Fibroblast of pulmonary artery (primary cell): Measurements from ENCODE around the gene FCER2.

Experiments used
- DNase-seq: peaks from one replicate; pipeline ENCODE4 v3.0.0-alpha.2; 2010; ENCODE audit warnings: low read depth
- H3K4me3 ChIP-seq: replicated peaks from 2 replicates; pipeline ENCODE4 v1.5.1; 2011; ENCODE audit warnings: low read depth, mild to moderate bottlenecking, control low read depth, low read length, moderate library complexity
- CTCF ChIP-seq: IDR thresholded peaks from 2 replicates; pipeline ENCODE4 v1.5.1; 2011; ENCODE audit warnings: mild to moderate bottlenecking, control low read depth, low read length, inconsistent platforms; ENCODE audit errors: missing control alignments

The FCER2 gene

GRCh38 chr19:7643031-7643415 is 58.9 kb downstream of the FCER2 start:
- H3K4me3 ChIP-seq: no peak overlapping the region
- no peak for TF ChIP-seq CTCF
- DNase-seq: no peak

GRCh38 chr19:7642295-7643030 is 59.5 kb downstream of the FCER2 start:
- DNase-seq: no peak
- H3K4me3 ChIP-seq: no peak overlapping the region
- TF ChIP-seq CTCF: no peak

- no peak overlapping the region for H3K4me3 ChIP-seq
- TF ChIP-seq CTCF: no peak
- no peak for DNase-seq
Observed at GRCh38 chr19:7641290-7642276, 60.3 kb downstream of the FCER2 start.

- DNase-seq: no peak
- H3K4me3 ChIP-seq: no peak overlapping the region
- no peak for TF ChIP-seq CTCF
Observed at GRCh38 chr19:7640803-7641202, 61.1 kb downstream of the FCER2 start.

GRCh38 chr19:7639863-7640348 is 62.0 kb downstream of the FCER2 start:
- no peak for DNase-seq
- H3K4me3 ChIP-seq: no peak overlapping the region
- TF ChIP-seq CTCF: no peak

GRCh38 chr19:7638802-7639465 is 63.0 kb downstream of the FCER2 start:
- H3K4me3 ChIP-seq: no peak overlapping the region
- no peak for DNase-seq
- TF ChIP-seq CTCF: no peak
